ENCODE measurements around the gene RIPOR3.

- TF ChIP-seq CTCF (IDR thresholded peaks at IDR 0.05) (peak; percentile 14 to 28 (median 16)), POLR2A (IDR thresholded peaks at IDR 0.05; ENCODE audit: low read depth) (no peak)
These were observed 121.2 kb downstream of the RIPOR3 start for GRCh38 chr20:50569864-50570836.
